ENCODE results near the gene EVA1A. TPM values are rescaled to one million over a fixed set of nuclear protein-coding genes. Genes with fewer than 3 reads are reported as not detected.

The EVA1A gene
- total and polyA plus RNA-seq, 4 donors: 45.7 to 206 (median 100) TPM

GRCh38 chr2:75579186-75579585 lies 18.4 kb upstream of the EVA1A start (continued):
- no peak for TF ChIP-seq ATF3 (IDR thresholded peaks at IDR 0.05)
- no peak for TF ChIP-seq MAX (IDR thresholded peaks at IDR 0.05)

- no peak for DNase-seq (ENCODE audit: low spot score)
- Histone ChIP-seq H3K27ac (ENCODE audit: low read depth in 1 of 2, low read length in 2 of 2) (peak overlapping the region; percentile 72 to 77), H3K4me3 (ENCODE audit: low read depth in 1 of 3, low read length in 3 of 3) (no peak overlapping the region), H3K36me3 (ENCODE audit: control insufficient read depth in 4 of 4, insufficient read depth in 3 of 4, low read depth in 1 of 4, low read length in 3 of 4) (no peaks in the 10 kb centered on the region), H3K9me3 (ENCODE audit: control insufficient read depth in 4 of 4, low read length in 3 of 4) (peaks cover 0 to 4% (median 0%) of the 10 kb centered on the region in 4 donors), H3K27me3 (ENCODE audit: control insufficient read depth in 4 of 4, insufficient read depth in 4 of 4, low read length in 3 of 4) (no peaks in the 10 kb centered on the region), H3K9ac (ENCODE audit: low read depth in 1 of 2, low read length in 2 of 2) (no peak overlapping the region), H3K4me1 (ENCODE audit: control insufficient read depth in 4 of 4, insufficient read depth in 4 of 4, low read length in 3 of 4) (peaks cover 0 to 6% (median 5%) of the 10 kb centered on the region in 4 donors)
- WGBS: 42% methylated on average over 1 of the region's 1 CpG
- TF ChIP-seq HNF4G (IDR thresholded peaks at IDR 0.05) (peak; percentile 51), FOXA2 (IDR thresholded peaks at IDR 0.05) (peak; percentile 72), NR2F2 (IDR thresholded peaks at IDR 0.05) (no peak), JUND (IDR thresholded peaks at IDR 0.05) (peak in 1 of 2 donors; percentile 53), EGR1 (IDR thresholded peaks at IDR 0.05; ENCODE audit: low read depth in 2 of 2) (no peak), REST (IDR thresholded peaks at IDR 0.05) (peak; percentile 58), FOXA1 (IDR thresholded peaks at IDR 0.05) (no peak), GABPA (IDR thresholded peaks at IDR 0.05 in 1 of 2, conservative IDR thresholded peaks at IDR 0.05 in 1 of 2) (peak in 1 of 2 donors; percentile 32), SP1 (IDR thresholded peaks at IDR 0.05) (peak; percentile 80), RAD21 (IDR thresholded peaks at IDR 0.05) (peak; percentile 43 to 56), YY1 (IDR thresholded peaks at IDR 0.05) (peak; percentile 86), RXRA (IDR thresholded peaks at IDR 0.05) (peak in 1 of 2 donors; percentile 86), HNF4A (conservative IDR thresholded peaks at IDR 0.05) (peak; percentile 83 to 91), ATF3 (IDR thresholded peaks at IDR 0.05) (peak; percentile 47), ZBTB33 (IDR thresholded peaks at IDR 0.05) (no peak), TAF1 (conservative IDR thresholded peaks at IDR 0.05) (no peak), CTCF (IDR thresholded peaks at IDR 0.05; ENCODE audit: low read depth, low read length, missing input control) (no peak), MAX (IDR thresholded peaks at IDR 0.05) (peak; percentile 65)
Observed at GRCh38 chr2:75577280-75577679, 16.5 kb upstream of the EVA1A start.
